Kidney (tissue), 14 donors: Measurements from ENCODE around the gene CCDC192. TPM values are rescaled to one million over a fixed set of nuclear protein-coding genes. Genes with fewer than 3 reads are reported as not detected.

Experiments
- DNase-seq, 5 donors: peaks; one replicate each; pipeline ENCODE4 v3.0.0-alpha.2; 2013 to 2020
- FAIRE-seq: peaks from 2 replicates; lab custom pipeline; 2012; peaks lifted over from hg19 to GRCh38; lab: Jason Lieb, UNC
- H3K27ac ChIP-seq, 2 donors: one replicate each; pipeline ENCODE4 v1.7.0; 2013; ENCODE audit warnings: low read depth in 2 of 2, low read length in 2 of 2, inconsistent platforms in 1 of 2
- H3K27me3 ChIP-seq: one replicate; pipeline ENCODE4 v1.7.1; 2013; ENCODE audit warnings: low read length, inconsistent platforms; ENCODE audit not compliant: control insufficient read depth, insufficient read depth
- H3K36me3 ChIP-seq, 3 donors: one replicate each; pipeline versions ENCODE4 v1.7.0 to v1.7.1; 2013; ENCODE audit warnings: low read length in 3 of 3, control low read depth in 1 of 3, inconsistent platforms in 1 of 3; ENCODE audit not compliant: insufficient read depth in 3 of 3, control insufficient read depth in 2 of 3
- H3K4me1 ChIP-seq, 3 donors: one replicate each; pipeline versions ENCODE4 v1.7.0 to v1.7.1; 2013; ENCODE audit warnings: low read length in 3 of 3, inconsistent platforms in 1 of 3, low read depth in 1 of 3; ENCODE audit not compliant: control insufficient read depth in 2 of 3, insufficient read depth in 2 of 3
- H3K4me3 ChIP-seq, 3 donors: one replicate each; pipeline versions ENCODE4 v1.7.0 to v1.8.1; 2013; ENCODE audit warnings: low read length in 3 of 3, control low read depth in 1 of 3, inconsistent platforms in 1 of 3
- H3K9ac ChIP-seq, 3 donors: one replicate each; pipeline versions ENCODE4 v1.7.0 to v1.7.1; 2013; ENCODE audit warnings: low read length in 3 of 3, control low read depth in 1 of 3, inconsistent platforms in 1 of 3
- H3K9me3 ChIP-seq, 3 donors: one replicate each; pipeline versions ENCODE4 v1.7.0 to v1.7.1; 2013; ENCODE audit warnings: low read length in 3 of 3, control low read depth in 1 of 3, inconsistent platforms in 1 of 3; ENCODE audit not compliant: control insufficient read depth in 2 of 3, insufficient read depth in 1 of 3
- intact Hi-C: fragments of 100-400 bp; cut with DNase I; formaldehyde crosslinking; loops from one replicate; pipeline ENCODE4 v1.11.1; 2022
- polyA plus RNA-seq: library from polyadenylated mRNA; stranded (reverse); fragments of 350-450 nt; fragmentation: Illumina TruSeq; extraction: RNeasy Lipid Tissue Mini Kit (QIAGEN cat#74804); gene quantifications from one replicate; pipeline ENCODE4 v1.2.3, GENCODE V29; 2014; ENCODE audit warnings: low read depth, low replicate concordance; ENCODE audit not compliant: insufficient read depth
- total RNA-seq: library from RNA; stranded (reverse); fragmentation: NEBNext Ultra II Directional; extraction: Animal tissue kit (Norgen Biotek cat#: 25700); gene quantifications from one replicate; pipeline ENCODE4 v1.2.1, GENCODE V29; 2021
- TF ChIP-seq, protein P1 (sequence below): IDR thresholded peaks from 3 replicates; pipeline ENCODE4 v1.5.1; 2012; ENCODE audit warnings: mild to moderate bottlenecking, moderate library complexity, borderline replicate concordance; ENCODE audit not compliant: insufficient read depth; ENCODE audit errors: extremely low read depth
- donor health status: control.
- donor health status: control.
- donor health status: control.
- donor health status: control.
- donor health status: control.
- donor health status: DM: yes; HTN: yes; CAD: no.
- donor health status: Normal renal cell carcinoma (clear cell type).

The CCDC192 gene
- total and polyA plus RNA-seq, 2 donors from 2014 or later: not detected

DNA sequence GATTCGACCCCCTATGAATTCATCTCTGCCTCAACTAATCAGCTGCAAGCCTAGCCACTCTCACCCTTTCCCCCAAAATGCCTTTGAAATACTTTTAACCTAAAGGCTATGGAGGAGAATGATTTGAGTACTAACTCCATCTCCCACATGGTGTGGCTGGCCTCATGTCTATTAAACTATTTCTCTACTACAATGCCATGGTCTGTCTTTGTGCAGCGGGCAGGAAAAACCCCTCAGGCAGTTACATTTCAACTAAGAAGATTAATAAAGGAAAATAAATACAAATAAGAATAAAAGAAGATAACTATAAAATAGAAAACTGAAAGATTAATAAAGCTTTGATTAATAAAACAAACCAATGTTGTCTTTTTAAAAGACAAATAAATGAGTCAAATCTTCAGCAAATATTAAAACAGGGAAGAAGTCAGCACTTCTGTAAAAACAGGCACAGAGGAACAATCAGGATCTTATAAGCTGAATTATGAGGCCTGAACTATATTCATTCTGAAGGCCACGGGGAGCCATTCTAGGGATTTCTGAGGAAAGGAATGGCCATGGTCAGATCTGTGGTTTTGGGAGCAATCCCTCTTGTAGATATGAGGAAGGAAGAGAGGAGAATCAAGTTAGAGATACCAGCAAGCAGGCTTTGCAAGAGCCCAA lies 264.3 kb downstream of the CCDC192 start:
- intact Hi-C loops: no loop called here
- TF ChIP-seq, protein P1, sequence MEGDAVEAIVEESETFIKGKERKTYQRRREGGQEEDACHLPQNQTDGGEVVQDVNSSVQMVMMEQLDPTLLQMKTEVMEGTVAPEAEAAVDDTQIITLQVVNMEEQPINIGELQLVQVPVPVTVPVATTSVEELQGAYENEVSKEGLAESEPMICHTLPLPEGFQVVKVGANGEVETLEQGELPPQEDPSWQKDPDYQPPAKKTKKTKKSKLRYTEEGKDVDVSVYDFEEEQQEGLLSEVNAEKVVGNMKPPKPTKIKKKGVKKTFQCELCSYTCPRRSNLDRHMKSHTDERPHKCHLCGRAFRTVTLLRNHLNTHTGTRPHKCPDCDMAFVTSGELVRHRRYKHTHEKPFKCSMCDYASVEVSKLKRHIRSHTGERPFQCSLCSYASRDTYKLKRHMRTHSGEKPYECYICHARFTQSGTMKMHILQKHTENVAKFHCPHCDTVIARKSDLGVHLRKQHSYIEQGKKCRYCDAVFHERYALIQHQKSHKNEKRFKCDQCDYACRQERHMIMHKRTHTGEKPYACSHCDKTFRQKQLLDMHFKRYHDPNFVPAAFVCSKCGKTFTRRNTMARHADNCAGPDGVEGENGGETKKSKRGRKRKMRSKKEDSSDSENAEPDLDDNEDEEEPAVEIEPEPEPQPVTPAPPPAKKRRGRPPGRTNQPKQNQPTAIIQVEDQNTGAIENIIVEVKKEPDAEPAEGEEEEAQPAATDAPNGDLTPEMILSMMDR: no peak
- Histone ChIP-seq H3K9ac (no peak overlapping the region), H3K36me3 (no peaks in the 10 kb centered on the region), H3K9me3 (no peaks in the 10 kb centered on the region), H3K27ac (no peak overlapping the region), H3K27me3 (no peaks in the 10 kb centered on the region), H3K4me1 (no peaks in the 10 kb centered on the region), H3K4me3 (no peak overlapping the region)
- no peak for FAIRE-seq
- no peak for DNase-seq

DNA sequence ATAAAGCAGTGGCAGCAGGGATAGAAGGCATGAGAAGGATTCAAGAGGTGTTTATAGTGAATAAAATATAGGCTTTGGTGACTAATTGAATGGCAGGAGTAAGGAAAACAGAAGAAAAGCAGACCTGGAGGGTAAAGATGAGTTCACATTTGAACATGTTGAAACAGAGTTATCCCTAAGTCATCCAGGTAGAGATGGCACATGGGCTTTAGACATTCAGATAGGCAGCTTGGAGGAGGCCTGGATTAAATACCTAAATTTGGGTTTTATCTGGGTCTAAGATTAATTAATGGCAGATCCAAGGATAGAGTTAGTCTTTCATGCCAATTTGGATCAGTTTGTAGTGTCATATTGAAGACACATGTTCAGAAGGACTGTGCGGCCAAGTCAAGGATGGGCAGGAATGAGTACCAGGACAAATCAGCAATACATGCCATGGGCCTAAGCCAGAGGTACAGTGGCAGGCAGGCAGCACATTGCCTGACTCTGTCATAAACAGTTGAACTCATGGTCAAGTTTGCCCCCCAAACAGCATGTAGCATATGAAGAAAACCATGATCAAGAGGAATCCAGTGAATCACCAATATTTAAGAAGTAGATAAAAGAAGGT lies 264.9 kb downstream of the CCDC192 start:
- Histone ChIP-seq H3K27ac (no peak overlapping the region), H3K9me3 (no peaks in the 10 kb centered on the region), H3K36me3 (no peaks in the 10 kb centered on the region), H3K4me3 (no peak overlapping the region), H3K4me1 (no peaks in the 10 kb centered on the region), H3K27me3 (no peaks in the 10 kb centered on the region), H3K9ac (no peak overlapping the region)
- FAIRE-seq: no peak
- intact Hi-C loops: no loop called here
- no peak for DNase-seq
- TF ChIP-seq, protein P1: no peak

DNA sequence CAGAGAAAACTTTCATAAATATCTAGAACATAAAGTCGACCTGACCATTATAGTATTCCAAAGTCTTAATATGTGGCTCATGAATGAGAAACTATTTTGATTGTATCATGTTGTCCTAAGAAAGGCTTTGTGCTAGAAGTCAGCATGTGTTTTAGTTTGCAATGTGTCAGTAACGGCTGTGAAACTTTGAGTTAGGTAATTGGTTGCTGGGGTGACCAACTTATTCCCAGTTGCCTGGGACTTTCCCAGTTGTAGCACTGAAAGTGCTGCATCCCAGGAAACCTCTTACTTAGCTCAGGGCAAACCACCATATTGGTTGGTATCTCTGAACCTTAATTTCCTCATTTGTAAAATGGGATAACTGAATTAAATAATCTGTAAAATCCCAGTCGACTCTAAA lies 265.8 kb downstream of the CCDC192 start:
- no peak for FAIRE-seq
- no peaks in the 10 kb centered on the region for H3K27me3 ChIP-seq
- H3K27ac ChIP-seq: no peak overlapping the region
- no peak overlapping the region for H3K9ac ChIP-seq
- no peaks in the 10 kb centered on the region for H3K4me1 ChIP-seq
- intact Hi-C loops: no loop called here
- no peaks in the 10 kb centered on the region for H3K36me3 ChIP-seq
- TF ChIP-seq, protein P1: no peak
- H3K9me3 ChIP-seq: no peaks in the 10 kb centered on the region
- DNase-seq: no peak
- no peak overlapping the region for H3K4me3 ChIP-seq
